Measurements from ENCODE around the gene RGS4. TPM values are rescaled to one million over a fixed set of nuclear protein-coding genes. Genes with fewer than 3 reads are reported as not detected.

Gene RGS4
- total RNA-seq, 2 donors from 2014 or later: 0.33 to 14.5 TPM

DNA sequence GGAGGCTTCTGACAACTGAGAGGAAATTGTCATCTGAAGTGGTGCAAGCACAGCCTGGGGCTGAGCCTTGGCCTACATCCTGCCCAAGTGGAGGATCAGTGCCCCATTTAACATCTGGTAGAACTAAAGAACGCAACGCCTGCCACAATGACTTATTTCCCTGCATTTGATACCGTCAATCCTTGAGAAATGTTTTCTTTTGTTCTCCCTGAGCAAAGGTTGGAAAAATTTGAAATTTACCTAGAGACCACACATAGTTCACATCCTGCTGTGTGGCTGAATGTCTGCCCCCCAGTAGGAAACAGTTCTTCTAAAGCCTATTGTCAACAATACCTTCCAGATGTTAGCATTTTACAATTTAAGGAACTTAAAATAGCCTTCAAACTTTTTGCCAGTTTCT is 5.6 kb upstream of the RGS4 start:
- WGBS, 2 donors: 33 to 47% methylated on average over 3 of the region's 3 CpGs
- H3K27ac ChIP-seq: no peak overlapping the region
- H3K36me3 ChIP-seq (replicated peaks in 1 of 2; ENCODE audit: insufficient read depth in 1 of 2, low read depth in 2 of 2): no peaks in the 10 kb centered on the region
- no peaks in the 10 kb centered on the region for H3K4me1 ChIP-seq
- intact Hi-C loops (cut with DNase I): no loop called here
- no peak overlapping the region for H3K4me3 ChIP-seq
- no peaks in the 10 kb centered on the region for H3K9me3 ChIP-seq
- no peak for ATAC-seq
- DNase-seq: no peak
- TF ChIP-seq POLR2A (IDR thresholded peaks at IDR 0.05): no peak
- TF ChIP-seq, protein P1, sequence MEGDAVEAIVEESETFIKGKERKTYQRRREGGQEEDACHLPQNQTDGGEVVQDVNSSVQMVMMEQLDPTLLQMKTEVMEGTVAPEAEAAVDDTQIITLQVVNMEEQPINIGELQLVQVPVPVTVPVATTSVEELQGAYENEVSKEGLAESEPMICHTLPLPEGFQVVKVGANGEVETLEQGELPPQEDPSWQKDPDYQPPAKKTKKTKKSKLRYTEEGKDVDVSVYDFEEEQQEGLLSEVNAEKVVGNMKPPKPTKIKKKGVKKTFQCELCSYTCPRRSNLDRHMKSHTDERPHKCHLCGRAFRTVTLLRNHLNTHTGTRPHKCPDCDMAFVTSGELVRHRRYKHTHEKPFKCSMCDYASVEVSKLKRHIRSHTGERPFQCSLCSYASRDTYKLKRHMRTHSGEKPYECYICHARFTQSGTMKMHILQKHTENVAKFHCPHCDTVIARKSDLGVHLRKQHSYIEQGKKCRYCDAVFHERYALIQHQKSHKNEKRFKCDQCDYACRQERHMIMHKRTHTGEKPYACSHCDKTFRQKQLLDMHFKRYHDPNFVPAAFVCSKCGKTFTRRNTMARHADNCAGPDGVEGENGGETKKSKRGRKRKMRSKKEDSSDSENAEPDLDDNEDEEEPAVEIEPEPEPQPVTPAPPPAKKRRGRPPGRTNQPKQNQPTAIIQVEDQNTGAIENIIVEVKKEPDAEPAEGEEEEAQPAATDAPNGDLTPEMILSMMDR (IDR thresholded peaks at IDR 0.05): no peak
- no peaks in the 10 kb centered on the region for H3K27me3 ChIP-seq

DNA sequence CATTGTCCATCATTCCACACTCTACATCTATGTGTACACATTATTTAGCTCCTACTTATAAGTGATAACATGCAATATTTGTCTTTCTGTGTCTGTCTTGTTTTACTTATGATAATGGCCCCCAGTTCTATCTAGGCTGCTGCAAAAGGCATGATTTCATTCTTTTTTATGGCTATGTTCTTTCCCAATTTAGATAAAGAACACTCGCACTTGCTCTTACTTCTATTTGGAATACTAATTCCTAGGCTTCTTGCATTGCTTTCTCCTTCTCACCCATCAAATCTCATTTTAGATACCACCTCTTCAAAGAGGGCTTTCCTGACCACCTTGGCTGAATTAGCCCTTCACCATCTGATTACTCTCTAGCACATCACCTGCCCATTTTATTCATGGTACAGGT is 3.0 kb upstream of the RGS4 start:
- H3K4me1 ChIP-seq: no peaks in the 10 kb centered on the region
- H3K9me3 ChIP-seq: no peaks in the 10 kb centered on the region
- TF ChIP-seq, protein P1 (IDR thresholded peaks at IDR 0.05): no peak
- no peak for TF ChIP-seq POLR2A (IDR thresholded peaks at IDR 0.05)
- no peaks in the 10 kb centered on the region for H3K36me3 ChIP-seq (replicated peaks in 1 of 2; ENCODE audit: insufficient read depth in 1 of 2, low read depth in 2 of 2)
- DNase-seq (no peak), ATAC-seq (no peak)
- intact Hi-C loops (cut with DNase I): no loop called here
- no peak overlapping the region for H3K4me3 ChIP-seq
- 43 to 56% methylated on average over 1 of the region's 1 CpG for WGBS, 2 donors
- H3K27ac ChIP-seq: no peak overlapping the region
- no peaks in the 10 kb centered on the region for H3K27me3 ChIP-seq

GRCh38 chr1:163066686-163067085 is 2.5 kb upstream of the RGS4 start:
- ATAC-seq: no peak
- Histone ChIP-seq H3K9me3 (no peaks in the 10 kb centered on the region), H3K27ac (no peak overlapping the region), H3K4me1 (no peaks in the 10 kb centered on the region), H3K36me3 (replicated peaks in 1 of 2; ENCODE audit: insufficient read depth in 1 of 2, low read depth in 2 of 2) (no peaks in the 10 kb centered on the region), H3K4me3 (no peak overlapping the region), H3K27me3 (no peaks in the 10 kb centered on the region)
- intact Hi-C loops (cut with DNase I): no loop called here
- TF ChIP-seq POLR2A (IDR thresholded peaks at IDR 0.05): no peak
- TF ChIP-seq, protein P1 (IDR thresholded peaks at IDR 0.05): no peak
- DNase-seq: no peak
- WGBS, 2 donors: 56 to 60% methylated on average over 2 of the region's 2 CpGs

- intact Hi-C loops (cut with DNase I): no loop called here
- no peak overlapping the region for H3K4me3 ChIP-seq
- no peaks in the 10 kb centered on the region for H3K36me3 ChIP-seq (replicated peaks in 1 of 2; ENCODE audit: insufficient read depth in 1 of 2, low read depth in 2 of 2)
- TF ChIP-seq POLR2A (IDR thresholded peaks at IDR 0.05): no peak
- TF ChIP-seq, protein P1 (IDR thresholded peaks at IDR 0.05): no peak
- no peak for ATAC-seq
- DNase-seq: no peak
- H3K9me3 ChIP-seq: no peaks in the 10 kb centered on the region
- no peaks in the 10 kb centered on the region for H3K27me3 ChIP-seq
- 3 to 10% methylated on average over 5 of the region's 5 CpGs for WGBS, 2 donors
- H3K4me1 ChIP-seq: no peaks in the 10 kb centered on the region
- no peak overlapping the region for H3K27ac ChIP-seq
These were observed 445 bp upstream of the RGS4 start for GRCh38 chr1:163068716-163069115.

DNA sequence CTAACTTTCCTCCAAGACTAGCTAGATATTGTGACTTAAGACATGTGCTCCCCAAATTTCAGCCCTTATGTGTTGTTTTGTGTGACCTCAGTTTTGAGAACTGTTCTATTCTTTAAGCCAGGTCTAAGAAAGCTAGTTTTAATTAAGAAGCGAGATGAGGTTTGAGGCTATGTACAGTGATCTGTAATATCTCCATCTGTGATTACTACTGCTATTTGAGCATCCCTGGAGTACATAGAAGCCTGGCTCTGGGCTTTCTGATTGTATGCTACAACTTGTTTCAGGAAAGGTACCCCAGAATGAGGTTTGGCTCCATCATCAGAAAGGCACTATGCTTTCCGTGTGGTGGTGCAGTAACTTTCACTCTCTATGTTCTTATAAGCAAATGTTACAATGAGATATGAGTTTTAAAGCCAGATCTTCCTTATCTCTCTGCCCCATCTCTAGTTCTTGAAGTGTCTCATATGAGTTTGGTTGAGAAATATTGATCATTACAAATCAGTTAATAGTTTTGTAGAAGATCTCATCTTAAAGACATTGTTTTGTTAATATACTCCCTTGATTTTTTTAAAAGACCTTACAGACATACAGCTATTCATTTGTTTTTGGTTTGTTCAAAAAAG is 605 bp downstream of the RGS4 start:
- no peak overlapping the region for H3K4me3 ChIP-seq
- H3K27ac ChIP-seq: no peak overlapping the region
- no peaks in the 10 kb centered on the region for H3K4me1 ChIP-seq
- intact Hi-C loops (cut with DNase I): no loop called here
- DNase-seq (no peak), ATAC-seq (no peak)
- no peaks in the 10 kb centered on the region for H3K27me3 ChIP-seq
- WGBS, 2 donors: 45 to 48% methylated on average over 2 of the region's 2 CpGs
- no peaks in the 10 kb centered on the region for H3K9me3 ChIP-seq
- H3K36me3 ChIP-seq (replicated peaks in 1 of 2; ENCODE audit: insufficient read depth in 1 of 2, low read depth in 2 of 2): no peaks in the 10 kb centered on the region
- no peak for TF ChIP-seq POLR2A (IDR thresholded peaks at IDR 0.05)
- TF ChIP-seq, protein P1 (IDR thresholded peaks at IDR 0.05): no peak
